DMS 273 (cell line): Measurements from ENCODE around the gene PRKAG2.

ENCODE experiments used
- DNase-seq: peaks from one replicate; lab custom pipeline; 2025; ENCODE audit not compliant: unreplicated experiment; lab: John Stamatoyannopoulos, UW

PRKAG2 gene

DNA sequence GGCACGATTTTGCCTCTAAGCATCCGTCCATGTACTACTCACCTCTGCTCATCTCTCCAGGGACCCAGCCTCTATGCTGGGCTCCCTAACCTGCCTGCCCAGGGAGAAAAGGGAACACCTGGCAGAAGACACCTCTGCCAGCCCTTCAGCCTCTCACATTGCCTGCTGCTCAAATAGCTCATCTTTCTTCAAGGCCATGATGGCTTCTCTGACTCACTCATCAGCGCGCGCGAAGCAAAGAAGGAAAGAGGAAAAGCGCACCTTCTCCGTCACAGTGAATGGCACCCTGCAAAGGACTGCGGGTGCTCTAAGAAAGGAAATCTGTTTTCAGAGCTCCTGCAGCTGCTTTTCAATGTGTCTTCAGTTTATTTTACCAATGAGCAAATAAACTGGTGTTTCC is 174.0 kb downstream of the PRKAG2 start:
- DNase-seq, result no peak

DNA sequence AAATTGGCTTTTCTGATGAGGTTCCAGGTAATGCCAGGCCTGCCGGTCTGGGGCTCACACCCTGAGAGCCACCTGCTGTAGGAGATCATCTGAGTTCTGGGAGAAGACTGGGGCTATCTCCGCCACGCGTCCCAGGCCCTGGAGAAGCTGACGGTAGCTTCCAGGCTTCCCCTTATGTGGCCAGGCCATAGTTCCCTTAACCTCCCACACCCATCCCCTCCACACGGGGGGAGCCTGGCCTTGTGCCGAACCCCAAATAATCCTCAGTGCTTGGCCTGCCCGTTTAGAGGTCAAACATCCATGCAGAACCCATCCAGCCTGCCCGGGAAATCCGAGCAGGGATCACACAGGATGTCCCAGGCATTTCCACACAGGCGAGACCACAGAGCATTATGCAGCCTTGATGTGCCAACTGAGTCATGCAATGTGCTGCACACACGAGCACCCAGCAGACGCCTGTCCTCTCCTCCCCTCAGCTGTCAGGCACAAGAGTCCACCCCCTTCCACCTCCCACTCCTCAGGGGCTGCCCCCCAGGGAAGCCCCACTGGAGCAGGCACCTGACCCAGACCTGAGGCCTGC is 176.2 kb downstream of the PRKAG2 start:
- no peak for DNase-seq

DNA sequence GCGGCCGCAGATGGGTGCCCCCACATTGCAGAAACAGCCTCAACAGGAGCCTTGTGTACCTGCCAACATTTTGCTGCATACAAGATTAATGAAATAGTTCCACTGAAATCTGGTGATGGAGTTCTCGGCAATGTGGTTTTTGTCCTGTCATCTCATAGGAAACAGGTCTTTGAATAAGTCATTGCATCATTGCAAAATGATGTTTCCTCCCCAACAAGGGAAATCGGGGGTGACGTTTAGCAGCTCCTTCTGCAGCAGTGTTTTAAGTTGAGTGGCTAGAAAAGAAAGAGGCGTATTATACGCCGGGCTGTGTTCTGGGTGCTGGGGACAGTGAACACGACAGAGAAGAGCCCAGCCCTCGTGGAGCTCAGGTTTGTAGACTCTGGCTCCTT is 177.0 kb downstream of the PRKAG2 start:
- DNase-seq, result no peak

DNA sequence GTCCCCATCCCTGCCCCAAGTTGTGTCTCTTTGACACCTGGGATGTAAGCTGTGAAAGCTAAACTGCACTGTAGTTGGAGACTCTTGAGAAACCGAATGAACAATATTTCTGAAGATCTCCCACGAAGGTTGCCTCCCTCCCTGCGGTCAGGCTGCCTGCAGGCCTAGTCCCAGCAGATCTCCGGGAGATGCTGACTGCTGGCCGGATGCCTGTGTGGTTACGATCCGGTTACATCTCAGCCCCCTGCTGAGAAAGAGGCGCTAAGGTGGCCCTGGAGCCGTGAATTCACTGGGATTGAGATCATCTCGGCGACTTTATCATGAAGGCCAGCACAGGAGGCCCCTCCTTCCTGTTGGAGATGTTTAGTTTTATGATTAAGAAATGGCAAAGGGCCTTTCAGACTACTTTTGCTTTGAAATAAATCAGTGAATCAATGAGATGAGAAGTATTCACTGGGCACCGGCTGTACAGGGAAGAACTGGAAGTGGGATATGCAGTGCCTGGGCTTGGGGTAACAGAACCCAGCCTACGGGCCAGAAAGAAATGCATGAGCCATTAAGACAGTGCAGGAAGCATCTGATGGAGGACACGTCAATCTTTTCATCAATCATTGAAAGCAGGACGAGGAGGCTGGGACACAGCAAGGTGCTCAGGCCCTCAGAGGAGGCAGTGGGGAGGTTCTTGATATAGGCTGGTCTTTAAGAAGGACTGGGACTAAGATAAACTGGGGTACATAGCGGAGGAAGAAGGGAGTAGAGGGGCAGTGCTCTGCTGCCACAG is 177.6 kb downstream of the PRKAG2 start:
- DNase-seq, result no peak

DNA sequence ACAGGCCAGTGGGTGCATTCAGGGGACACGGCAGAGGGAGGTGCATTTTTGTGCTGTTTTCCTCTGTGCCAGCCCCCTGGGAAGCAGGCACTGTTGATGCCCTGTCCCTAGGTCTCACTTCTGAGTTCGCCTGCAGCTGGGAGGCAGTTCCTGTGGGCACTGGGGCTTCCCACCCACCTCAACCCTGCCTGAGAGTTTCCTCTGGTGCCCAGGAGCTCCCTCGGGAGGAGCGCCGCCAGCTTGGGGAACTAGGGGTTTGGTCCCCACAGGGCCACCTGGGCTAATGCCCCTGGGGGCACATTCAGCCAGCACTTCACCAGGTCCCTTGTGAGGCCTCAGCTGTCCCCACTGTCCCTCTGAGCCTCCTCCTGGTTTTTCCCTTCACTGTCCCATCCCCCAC is 179.0 kb downstream of the PRKAG2 start:
- DNase-seq, result no peak

DNA sequence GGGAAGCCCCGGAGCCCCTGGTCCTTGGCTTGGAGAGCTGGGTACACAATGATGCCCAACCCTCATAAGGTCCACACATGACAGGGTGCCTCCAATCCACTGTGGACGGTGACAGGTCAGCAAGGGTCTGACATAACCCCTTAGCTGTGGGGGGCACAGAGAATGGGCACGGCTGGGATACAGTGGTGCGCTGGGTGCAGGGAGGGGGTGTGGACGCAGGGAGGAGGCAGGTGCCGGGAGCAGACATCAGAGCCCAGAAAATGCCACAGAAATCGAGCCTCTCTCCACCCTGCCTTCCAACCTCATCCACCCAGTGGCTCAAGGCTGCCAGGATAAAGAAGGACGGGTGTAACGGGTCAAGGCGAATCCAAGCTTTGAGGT is 179.4 kb downstream of the PRKAG2 start:
- DNase-seq, result no peak

DNA sequence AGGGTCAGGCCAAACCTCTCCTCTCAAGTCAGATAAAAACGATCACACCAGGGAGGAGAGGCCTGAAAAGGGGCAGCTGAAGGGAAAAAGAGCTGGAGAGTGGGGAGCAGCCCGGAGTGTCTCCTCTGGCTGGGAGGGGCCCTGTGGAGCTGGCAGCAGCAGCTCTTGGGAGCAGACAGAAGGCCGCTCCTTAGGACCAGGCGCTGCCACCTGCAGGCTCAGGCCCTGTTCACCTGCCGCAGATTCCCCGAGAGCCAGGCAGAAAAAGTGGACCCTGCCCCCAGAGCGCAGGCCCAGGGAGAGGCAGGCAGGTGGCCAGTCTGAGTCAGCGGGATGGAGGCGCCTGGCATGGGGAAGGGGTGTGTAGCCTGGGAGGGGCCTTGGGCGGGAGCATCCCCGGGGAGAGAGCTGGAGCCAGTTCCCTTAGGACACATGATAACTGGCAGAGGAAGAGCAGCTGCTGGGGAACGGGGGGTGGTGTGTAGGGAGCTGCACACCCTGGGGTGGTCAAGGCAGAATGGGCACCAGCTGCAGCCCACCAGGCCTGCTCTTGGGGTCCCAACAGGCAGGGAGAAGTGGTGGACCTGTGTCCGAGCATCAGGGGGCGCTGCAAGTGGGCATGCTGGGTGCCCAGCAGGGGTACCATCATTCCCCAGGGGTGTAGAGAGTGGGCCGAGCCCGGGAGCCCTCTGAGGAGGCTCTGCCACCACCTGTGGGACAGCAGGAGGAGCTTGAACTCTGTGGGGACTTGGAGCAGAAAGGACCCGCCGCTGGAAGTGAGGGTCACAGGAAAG is 180.0 kb downstream of the PRKAG2 start:
- peak; percentile 43 for DNase-seq

DNA sequence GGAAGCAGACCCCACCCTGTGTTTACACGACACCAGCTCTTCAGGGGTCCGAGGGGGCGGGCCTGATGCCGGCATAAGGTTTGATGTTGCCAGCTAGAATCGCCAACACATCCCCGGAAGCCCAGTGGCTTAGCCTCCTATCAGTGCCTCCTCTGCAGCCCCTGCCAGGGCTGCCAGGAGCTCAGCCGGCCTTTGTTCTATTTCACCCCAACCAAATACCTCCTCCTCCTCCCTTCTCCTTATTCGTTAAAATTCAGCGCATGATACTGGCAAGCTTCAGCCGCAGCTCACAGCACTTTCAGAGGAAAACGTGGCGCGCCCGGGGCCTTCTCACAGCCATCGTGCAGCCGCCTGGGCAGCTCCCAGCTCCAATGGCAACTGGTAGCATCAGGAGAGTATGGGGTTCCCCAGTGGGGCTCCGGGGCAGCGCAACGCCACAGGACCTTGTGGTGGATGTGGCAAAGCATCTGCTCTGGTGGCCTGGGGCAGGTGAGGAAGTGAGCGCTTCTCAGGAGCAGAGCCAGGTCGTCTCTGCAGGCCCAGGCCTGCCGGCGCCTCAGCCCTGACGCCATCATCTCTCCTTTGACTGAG is 180.9 kb downstream of the PRKAG2 start:
- DNase-seq, result no peak

DNA sequence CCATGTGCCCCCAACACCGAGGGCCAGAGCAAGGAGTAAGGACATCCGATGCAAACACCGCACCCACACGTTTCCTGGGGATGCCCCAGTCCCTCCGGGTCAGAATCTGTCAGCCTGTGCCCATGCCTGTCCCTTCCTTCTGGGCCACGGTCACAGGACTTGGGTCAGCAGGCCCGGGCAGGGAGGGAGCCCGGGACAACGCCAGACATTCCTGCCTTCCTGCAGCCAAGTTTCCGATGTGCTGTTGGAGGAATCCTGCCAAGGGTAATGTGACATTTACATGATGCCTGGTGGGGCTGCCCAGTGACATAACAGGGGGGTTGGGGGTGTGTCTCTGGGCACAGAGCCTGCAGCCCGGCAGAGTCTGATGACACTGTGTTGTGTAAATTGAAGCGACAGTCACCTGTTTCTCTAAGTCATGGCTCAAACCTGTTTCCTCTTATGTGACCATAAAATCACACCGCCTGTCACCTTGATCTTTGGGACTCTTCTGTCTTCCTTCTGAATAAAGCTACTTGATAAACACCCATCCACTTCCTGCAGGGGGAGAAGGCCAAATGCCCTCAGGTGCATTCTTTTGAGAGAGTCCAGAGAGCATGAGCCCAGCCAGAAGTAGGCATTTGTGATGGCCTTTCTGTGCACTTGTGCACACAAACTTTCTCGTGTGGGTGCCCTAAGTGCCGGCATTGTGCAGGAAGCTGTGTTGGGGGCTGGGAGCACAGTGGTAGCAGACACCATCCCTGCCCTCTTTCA is 181.9 kb downstream of the PRKAG2 start:
- no peak for DNase-seq

DNA sequence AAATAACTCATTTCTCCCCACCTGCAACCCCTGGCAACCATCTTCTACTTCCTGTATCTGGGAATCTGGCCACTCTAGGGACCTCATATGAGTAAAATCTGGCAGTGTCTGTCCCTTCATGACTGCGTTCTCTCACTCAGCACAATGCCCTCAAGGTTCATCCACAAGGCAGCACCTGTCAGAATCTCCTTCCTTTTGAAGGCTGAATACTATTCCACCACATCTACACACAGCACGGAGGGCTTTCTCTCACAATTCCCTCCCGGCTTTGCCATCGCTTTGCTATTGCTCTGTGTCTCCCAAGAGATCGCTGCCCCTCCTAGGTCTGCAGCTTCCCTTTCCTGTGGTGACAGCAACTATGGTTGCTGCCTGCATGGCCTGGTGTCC is 182.5 kb downstream of the PRKAG2 start:
- DNase-seq, result no peak

DNA sequence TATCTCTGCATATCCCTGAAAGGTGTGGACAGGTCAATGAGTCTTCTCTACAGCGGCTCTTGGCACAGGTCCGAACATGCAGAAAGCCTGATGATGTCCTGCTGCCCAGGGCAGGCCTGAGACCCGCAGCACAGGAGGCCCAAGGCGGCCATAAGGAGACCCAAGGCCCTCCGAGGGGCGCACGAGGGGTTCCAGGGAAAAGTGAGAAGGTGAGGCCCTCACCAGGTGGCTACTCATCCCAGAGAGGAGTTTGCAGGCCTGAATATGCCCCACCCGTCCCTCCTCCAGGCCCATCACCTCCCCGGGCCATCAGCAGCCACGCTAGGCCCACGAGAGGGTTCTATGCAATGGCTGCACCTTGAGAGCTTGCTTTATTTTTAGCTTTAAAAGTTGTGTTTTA is 183.8 kb downstream of the PRKAG2 start:
- DNase-seq, result no peak

DNA sequence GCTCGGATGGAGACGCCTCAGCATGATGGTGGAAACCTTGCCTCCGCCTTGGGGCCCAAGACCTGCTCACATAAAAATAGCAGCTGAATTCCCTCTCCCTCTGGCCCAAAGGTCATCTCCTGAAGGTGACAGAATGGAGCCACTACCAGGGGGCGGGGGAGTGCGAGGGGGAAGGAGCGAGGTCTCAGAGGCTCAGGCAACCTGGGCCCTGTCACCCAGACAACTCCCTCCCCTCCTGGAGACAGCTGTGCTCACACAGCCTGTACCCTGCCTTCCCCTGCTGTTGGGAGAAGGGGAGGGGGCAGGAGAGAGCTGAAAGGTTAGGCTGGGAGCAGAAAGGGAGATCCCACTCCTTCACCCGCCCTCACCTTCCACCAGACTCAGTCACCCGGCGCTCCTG is 184.2 kb downstream of the PRKAG2 start:
- no peak for DNase-seq

DNA sequence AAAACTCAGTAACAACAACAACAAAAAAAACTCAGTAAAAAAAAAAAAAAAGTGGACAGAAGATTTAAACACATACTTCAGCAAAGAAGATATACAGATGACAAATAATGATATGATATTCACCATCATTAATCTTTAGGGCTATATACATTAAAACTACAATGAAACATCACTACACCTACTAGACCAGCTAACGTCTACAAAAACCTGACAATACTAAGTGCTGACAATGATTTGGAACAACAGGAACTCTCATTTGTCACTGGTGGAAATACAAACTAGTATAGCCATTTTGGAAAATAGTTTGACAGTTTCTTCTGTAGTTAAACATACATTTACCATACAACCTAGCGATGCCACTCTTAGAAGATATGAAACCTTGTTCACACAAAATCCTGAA is 185.5 kb downstream of the PRKAG2 start:
- DNase-seq, result no peak

DNA sequence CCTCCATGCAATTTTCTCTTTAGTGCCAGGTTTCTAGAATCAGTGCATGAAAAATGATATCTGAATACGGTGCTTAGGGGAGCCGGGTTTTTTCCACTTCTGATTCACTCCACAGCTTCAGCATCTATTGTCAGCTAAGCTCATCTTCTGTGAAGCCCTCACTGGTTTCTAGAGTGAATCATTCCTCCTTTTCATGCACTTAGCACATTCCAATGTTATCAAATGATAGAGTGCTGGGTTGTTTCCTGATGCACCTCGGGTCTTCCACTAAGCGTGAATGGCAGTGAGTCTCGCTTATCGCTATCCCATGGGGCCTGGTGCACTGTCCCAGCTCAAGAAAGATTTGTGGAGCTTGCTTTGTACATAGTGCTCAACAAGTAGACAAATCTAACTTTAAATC is 186.3 kb downstream of the PRKAG2 start:
- no peak for DNase-seq

DNA sequence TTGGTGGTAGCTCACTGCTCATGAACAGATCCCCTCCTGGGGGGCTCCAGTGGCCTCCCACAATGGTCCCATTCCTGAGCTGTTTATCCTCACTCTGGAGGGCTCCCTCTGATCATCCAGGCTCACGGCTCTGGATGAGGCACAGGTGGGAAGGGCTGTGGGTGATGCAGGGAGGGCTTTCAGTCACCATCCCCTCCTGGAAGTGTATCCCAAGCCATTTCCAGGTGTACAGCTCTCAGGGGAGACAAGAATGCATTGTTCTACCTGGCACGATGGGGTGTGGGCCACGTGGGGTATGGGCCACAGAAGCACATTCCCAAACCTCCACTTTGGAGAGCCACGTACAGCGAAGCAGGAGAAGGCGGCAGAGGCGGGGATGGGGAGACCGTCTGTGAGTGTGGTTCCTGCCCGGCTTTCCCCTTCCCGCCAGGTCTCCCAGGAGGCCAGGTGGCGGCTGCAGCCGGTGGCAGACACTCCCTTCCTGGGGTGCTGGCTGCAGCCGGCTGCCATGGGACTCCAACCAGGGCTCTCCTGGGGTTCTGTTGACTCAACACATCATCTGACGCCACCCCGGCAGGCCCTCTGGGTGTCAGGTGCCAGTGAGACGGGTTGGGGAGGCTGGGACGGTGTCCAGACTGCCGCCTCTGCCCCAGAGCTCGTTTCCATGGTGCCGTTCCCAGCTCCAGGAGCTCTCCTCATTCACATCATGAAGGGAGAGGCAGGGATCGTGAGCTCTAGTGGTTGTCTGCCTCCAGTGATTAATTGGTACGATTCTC is 187.5 kb downstream of the PRKAG2 start:
- peak; percentile 78 for DNase-seq

DNA sequence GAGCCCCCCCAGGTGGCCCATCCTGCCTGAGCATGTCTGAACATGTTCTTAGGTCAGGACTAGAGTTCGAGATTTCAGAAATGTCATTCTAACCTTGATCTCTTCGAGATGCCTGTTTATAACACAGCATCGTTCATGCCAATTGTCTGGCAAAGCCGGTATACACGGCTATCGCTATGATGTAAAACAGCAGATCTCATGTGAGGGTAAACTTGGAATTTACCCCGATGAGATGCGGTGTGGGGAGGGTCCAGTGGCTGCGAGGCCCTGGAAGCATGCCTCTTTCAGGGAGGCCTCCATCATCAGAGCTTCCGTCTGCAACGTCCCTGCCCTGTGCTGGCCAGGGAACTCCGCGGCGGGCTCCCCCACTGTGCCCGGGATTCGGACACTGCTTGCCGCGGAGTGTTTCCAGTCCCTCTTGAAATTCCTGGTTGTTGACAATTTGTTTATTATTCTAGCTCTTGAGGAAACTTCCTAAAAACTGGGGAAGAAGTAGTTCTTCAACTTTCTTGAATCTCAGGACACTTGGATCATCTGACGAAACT is 188.6 kb downstream of the PRKAG2 start:
- no peak for DNase-seq

DNA sequence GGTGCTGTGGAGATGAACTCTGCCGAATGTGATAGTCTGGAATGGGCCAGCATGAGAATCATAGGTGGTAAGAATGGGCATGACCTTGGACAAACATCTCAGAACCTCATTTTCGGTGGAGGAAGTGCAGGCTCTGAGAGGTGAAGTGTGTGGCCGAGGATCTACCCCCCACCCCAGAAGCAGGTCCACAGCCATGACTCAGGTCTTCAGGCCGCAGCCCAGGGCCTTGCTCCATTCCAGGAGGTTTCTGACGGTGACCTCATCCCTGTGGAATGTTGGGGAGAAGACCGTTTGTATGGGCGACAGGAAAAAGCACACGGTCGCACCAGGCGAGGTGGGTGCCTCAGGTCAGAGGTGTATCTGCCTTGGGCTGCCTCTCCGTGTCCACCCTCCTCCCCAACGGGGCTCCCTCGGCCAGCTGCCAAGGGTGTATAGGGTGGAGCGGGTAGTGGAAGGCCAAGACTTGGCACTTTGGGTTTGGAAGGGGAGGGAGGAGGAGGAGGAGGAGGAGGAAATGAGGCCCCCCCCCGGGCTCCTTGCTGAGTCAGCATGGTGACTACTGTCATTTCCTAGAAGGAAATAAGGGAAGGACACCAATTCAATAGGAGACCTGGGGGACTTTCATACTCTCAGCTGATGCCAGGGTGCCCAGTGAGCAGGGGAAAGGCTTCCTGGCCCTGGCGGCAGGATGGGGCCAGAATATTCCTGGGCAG is 189.2 kb downstream of the PRKAG2 start:
- peak; percentile 22 for DNase-seq

DNA sequence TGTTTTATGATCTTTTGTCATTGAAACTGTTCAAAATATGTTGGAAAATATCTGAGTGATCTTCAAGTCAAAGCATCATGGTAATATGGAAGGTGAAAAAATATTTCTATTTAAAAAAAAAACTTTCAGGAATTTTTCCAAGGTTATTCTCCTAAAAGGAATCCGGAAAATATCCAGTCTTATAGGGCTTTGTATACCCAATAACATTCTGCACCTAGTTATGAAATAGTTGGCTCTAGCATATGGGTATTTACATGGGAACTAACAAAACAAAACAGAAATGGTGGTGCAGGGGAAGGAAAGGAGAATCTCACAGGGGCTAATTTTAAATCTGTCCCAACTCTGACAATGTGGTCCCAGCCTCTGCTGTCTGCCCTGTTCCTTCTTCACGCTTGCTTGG is 190.1 kb downstream of the PRKAG2 start:
- DNase-seq, result no peak

DNA sequence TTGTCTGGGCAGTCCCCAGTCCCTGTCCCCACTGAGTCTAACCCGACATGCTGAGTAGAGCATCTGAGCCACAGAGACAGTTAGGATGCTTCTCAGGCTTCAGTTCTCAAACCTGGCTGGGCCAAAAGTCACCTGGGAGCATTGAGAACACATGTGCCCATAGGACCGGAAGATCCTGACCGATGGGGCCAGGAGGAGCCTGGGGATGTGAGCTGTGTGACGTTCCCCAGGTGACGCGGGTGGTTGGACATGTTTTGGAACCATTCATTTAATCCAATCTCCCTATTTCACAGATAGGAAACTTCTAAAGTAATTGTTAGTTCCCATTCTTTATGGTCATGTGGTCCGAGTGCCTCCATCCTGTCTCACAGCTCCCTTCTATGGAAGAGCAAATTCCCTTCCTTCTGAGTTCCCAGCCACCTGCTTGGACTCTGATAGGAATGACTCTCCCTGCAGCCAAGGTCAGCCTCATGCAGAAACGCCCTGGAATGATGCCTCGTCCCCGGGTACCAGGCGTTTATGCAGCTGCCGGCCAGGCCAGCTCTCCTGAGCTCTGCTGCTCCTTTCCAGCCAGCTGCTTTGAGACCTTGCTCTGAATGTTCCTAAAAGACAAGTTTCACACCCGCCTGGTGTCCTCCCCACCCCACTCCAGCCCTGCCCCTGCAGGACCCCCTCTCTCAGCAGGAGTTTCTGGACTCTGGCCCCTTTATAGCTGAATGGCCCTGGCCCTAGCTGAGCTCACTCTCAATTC is 190.7 kb downstream of the PRKAG2 start:
- DNase-seq, result no peak
